ENCODE data around the gene MYO18A.

DNA sequence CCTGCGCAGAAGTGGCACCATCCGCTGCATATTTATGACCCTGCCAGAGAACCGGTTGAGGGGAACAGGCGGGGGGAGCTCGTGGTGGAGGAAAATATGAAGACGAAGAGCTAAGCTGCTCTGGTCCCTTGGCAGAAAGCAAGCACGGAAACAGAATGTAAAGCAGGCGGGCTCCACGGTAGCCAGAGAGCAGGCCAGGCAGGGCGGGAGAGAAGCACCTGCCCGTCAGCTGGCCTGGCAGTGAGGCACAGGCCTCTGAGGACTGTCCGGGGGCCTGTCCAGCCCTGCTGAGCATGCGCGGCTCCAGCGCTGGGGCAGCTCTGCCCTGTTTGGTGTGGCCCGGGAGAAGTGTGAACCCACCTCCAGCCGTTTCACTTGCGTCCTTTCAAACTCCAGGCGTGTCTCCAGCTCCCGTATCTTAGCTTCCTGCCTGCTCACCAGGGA lies 90.6 kb downstream of the MYO18A start:
- TF ChIP-seq, protein P1, sequence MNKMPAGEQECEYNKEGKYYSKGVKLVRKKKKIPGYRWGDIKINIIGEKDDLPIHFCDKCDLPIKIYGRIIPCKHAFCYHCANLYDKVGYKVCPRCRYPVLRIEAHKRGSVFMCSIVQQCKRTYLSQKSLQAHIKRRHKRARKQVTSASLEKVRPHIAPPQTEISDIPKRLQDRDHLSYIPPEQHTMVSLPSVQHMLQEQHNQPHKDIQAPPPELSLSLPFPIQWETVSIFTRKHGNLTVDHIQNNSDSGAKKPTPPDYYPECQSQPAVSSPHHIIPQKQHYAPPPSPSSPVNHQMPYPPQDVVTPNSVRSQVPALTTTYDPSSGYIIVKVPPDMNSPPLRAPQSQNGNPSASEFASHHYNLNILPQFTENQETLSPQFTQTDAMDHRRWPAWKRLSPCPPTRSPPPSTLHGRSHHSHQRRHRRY (tag by site-specific recombination; IDR thresholded peaks at IDR 0.05), result no peak
- TF ChIP-seq, protein P2, sequence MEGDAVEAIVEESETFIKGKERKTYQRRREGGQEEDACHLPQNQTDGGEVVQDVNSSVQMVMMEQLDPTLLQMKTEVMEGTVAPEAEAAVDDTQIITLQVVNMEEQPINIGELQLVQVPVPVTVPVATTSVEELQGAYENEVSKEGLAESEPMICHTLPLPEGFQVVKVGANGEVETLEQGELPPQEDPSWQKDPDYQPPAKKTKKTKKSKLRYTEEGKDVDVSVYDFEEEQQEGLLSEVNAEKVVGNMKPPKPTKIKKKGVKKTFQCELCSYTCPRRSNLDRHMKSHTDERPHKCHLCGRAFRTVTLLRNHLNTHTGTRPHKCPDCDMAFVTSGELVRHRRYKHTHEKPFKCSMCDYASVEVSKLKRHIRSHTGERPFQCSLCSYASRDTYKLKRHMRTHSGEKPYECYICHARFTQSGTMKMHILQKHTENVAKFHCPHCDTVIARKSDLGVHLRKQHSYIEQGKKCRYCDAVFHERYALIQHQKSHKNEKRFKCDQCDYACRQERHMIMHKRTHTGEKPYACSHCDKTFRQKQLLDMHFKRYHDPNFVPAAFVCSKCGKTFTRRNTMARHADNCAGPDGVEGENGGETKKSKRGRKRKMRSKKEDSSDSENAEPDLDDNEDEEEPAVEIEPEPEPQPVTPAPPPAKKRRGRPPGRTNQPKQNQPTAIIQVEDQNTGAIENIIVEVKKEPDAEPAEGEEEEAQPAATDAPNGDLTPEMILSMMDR (tag by site-specific recombination; IDR thresholded peaks at IDR 0.05), result no peak
- TF ChIP-seq, protein P3, sequence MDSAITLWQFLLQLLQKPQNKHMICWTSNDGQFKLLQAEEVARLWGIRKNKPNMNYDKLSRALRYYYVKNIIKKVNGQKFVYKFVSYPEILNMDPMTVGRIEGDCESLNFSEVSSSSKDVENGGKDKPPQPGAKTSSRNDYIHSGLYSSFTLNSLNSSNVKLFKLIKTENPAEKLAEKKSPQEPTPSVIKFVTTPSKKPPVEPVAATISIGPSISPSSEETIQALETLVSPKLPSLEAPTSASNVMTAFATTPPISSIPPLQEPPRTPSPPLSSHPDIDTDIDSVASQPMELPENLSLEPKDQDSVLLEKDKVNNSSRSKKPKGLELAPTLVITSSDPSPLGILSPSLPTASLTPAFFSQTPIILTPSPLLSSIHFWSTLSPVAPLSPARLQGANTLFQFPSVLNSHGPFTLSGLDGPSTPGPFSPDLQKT (IDR thresholded peaks at IDR 0.05; ENCODE audit: borderline replicate concordance, low read depth, low read length), result no peak
- TF ChIP-seq ZSCAN30 (tag by site-specific recombination; IDR thresholded peaks at IDR 0.05) (no peak), ZNF629 (tag by site-specific recombination; IDR thresholded peaks at IDR 0.05) (no peak), ZNF121 (tag by site-specific recombination; IDR thresholded peaks at IDR 0.05) (no peak)

All from HEK293 (cell line).